Measurements from ENCODE around the gene IST1. TPM values are rescaled to one million over a fixed set of nuclear protein-coding genes. Genes with fewer than 3 reads are reported as not detected.

IST1 gene
- total and polyA plus RNA-seq, 9 of the 15 experiments (the other 6 are each of a cell fraction or from before 2014, with no cell fraction given), result 135 to 334 (median 188) TPM

DNA sequence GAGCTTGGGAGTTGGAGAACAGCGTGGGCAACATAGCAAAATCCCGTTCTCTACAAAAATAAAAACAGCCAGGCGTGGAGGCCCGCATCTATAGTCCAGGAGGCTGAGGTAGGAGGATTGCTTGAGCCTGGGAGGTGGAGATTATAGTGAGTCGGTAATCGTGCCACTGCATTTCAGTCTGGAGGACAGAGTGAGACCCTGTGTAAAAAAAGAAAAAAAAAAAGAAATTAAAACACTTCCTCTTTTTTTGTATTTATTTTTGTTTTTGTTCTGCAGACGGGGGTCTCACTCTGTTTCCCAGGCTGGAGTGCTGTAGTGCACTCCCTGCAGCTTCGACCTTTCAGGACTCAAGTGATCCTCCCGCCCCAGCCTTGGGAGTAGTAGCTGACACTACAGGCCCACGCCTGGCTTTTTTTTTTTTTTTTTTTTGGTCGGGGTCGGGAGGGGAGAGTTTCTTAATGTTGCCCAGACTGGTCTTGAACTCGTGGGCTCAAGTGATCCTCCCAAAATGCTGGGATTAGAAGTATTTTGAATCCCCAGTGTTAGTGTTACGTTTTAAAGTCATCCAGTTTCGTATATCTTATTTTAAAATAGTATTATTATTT lies 1.5 kb downstream of the IST1 start:
- H3K4me2 ChIP-seq (ENCODE audit: insufficient read depth, low read length), result peak overlapping the region; percentile 93
- ATAC-seq (no peak), DNase-seq (ENCODE audit: extremely low read depth in 1 of 4, low spot score in 3 of 4) (peak in 1 of 4 experiments; percentile 29), FAIRE-seq (no peak)
- H3K27me3 ChIP-seq (ENCODE audit: control insufficient read depth in 2 of 2, insufficient read depth in 2 of 2, low read length in 2 of 2), result no peaks in the 10 kb centered on the region
- H3K36me3 ChIP-seq (ENCODE audit: control insufficient read depth, insufficient read depth, low read length), result peaks cover 12% of the 10 kb centered on the region; the same call in 1 of the 3 replicates
- intact Hi-C loops (cut with micrococcal nuclease), result no loop called here
- 15% methylated on average over 13 of the region's 15 CpGs for WGBS (ENCODE audit: insufficient coverage, low coverage, missing lambda C conversion rate)
- TF ChIP-seq ZNF384 (IDR thresholded peaks at IDR 0.05; ENCODE audit: low read depth, low read length) (peak; percentile 51; the same call in 1 of the 2 replicates), HNRNPK (IDR thresholded peaks at IDR 0.05; ENCODE audit: low read depth, low read length, poor library complexity, severe bottlenecking) (no peak), ZNF134 (CRISPR knock-in tag; conservative IDR thresholded peaks at IDR 0.05) (no peak), HBP1 (CRISPR knock-in tag; IDR thresholded peaks at IDR 0.05) (no peak), ZNF311 (CRISPR knock-in tag; IDR thresholded peaks at IDR 0.05) (no peak), ZNF589 (CRISPR knock-in tag; IDR thresholded peaks at IDR 0.05; ENCODE audit: low read depth) (no peak), PTRF (tag; IDR thresholded peaks at IDR 0.05) (no peak), CAMTA2 (CRISPR knock-in tag; conservative IDR thresholded peaks at IDR 0.05) (no peak), ZBTB7A (IDR thresholded peaks at IDR 0.05; ENCODE audit: borderline replicate concordance, control insufficient read depth, low read depth, low read length) (0 out of 2 replicates have a peak, but pooled peaks have one; percentile 36), ZNF778 (CRISPR knock-in tag; IDR thresholded peaks at IDR 0.05) (no peak), HDAC2 (IDR thresholded peaks at IDR 0.05) (no peak), MLLT1 (IDR thresholded peaks at IDR 0.05) (0 out of 4 replicates have a peak, but pooled peaks of 1 of the 2 experiments have one; percentile 44), FOXK2 (conservative IDR thresholded peaks at IDR 0.05 in 1 of 2, IDR thresholded peaks at IDR 0.05 in 1 of 2; ENCODE audit: low read depth in 2 of 2) (no peak), SPI1 (IDR thresholded peaks at IDR 0.05; ENCODE audit: borderline replicate concordance, low read depth, low read length) (peak; percentile 82), U2AF2 (optimal IDR thresholded peaks at IDR 0.05; ENCODE audit: low read depth, low read length) (no peak), LCOR (CRISPR knock-in tag; IDR thresholded peaks at IDR 0.05) (0 out of 2 replicates have a peak, but pooled peaks have one; percentile 3)
- TF ChIP-seq, protein P1, sequence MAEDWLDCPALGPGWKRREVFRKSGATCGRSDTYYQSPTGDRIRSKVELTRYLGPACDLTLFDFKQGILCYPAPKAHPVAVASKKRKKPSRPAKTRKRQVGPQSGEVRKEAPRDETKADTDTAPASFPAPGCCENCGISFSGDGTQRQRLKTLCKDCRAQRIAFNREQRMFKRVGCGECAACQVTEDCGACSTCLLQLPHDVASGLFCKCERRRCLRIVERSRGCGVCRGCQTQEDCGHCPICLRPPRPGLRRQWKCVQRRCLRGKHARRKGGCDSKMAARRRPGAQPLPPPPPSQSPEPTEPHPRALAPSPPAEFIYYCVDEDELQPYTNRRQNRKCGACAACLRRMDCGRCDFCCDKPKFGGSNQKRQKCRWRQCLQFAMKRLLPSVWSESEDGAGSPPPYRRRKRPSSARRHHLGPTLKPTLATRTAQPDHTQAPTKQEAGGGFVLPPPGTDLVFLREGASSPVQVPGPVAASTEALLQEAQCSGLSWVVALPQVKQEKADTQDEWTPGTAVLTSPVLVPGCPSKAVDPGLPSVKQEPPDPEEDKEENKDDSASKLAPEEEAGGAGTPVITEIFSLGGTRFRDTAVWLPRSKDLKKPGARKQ (CRISPR knock-in tag; IDR thresholded peaks at IDR 0.05), result no peak
- peaks cover 81% of the 10 kb centered on the region for H3K79me2 ChIP-seq (ENCODE audit: control insufficient read depth, insufficient read depth, low read length)
- ChIA-PET POLR2A (interaction anchor here (0.6 to 1.0 kb wide), 6 partner anchors 8 to 89 kb away, joined by 3 read pairs; partner anchors contain the start of gene AP1G1), CTCF (ENCODE audit: low intra/inter-chr PET ratio) (no interaction called here)
- H3K9me3 ChIP-seq (replicated peaks; ENCODE audit: control insufficient read depth, insufficient read depth, low read depth, low read length), result no peaks in the 10 kb centered on the region
- H2AFZ ChIP-seq (ENCODE audit: low read depth, low read length), result no peak overlapping the region
- H4K20me1 ChIP-seq (replicated peaks; ENCODE audit: control insufficient read depth, insufficient read depth, low read length), result peaks cover 3% of the 10 kb centered on the region; the same call in 1 of the 2 replicates
- BruUV-seq (replicated peaks), result no TSS peak
- in situ Hi-C loops (cut with MboI), result no loop called here
- no peaks in the 10 kb centered on the region for H3K9me1 ChIP-seq (ENCODE audit: control insufficient read depth, insufficient read depth, low read length)
- H3K9ac ChIP-seq (ENCODE audit: insufficient read depth in 1 of 2, low read depth in 2 of 2, low read length in 2 of 2), result peak overlapping the region; percentile 75 to 95; a peak in 3 of 4 replicates
- H3K4me3 ChIP-seq, result peak overlapping the region; percentile 92
- H3K27ac ChIP-seq (ENCODE audit: extremely low read depth, low read depth, low read length), result peak overlapping the region; percentile 88
- peaks cover 3 to 22% of the 10 kb centered on the region in 2 experiments; a peak in 4 of 5 replicates for H3K4me1 ChIP-seq (replicated peaks in 1 of 2; ENCODE audit: control insufficient read depth in 2 of 2, insufficient read depth in 2 of 2, low read length in 2 of 2)

All from K562 (cell line).